Spleen (tissue), 7 donors: ENCODE measurements around the gene LRRC15.

Source experiments
- CTCF ChIP-seq, 11 experiments: fragments of 200-600 bp in 7 of 11; fragments of 450-650 bp in 4 of 11; sonication (generic) in 4 of 11; IDR thresholded peaks in 8 of 11; conservative IDR thresholded peaks in 3 of 11; 1 replicate in 7 of 11; 2 replicates in 4 of 11; pipeline versions ENCODE4 v1.4.0 to v1.8.0; 2016 to 2021; ENCODE audit warnings: antibody characterized with exemption in 11 of 11, inconsistent platforms in 4 of 11, mild to moderate bottlenecking in 1 of 11
- POLR2A ChIP-seq, 3 donors: fragments of 450-650 bp; IDR thresholded peaks; one replicate each; pipeline ENCODE4 v1.5.1; 2017; ENCODE audit warnings: antibody characterized with exemption in 3 of 3, mild to moderate bottlenecking in 1 of 3
- POLR2AphosphoS5 ChIP-seq, 3 donors: sonication (generic); formaldehyde crosslinking; IDR thresholded peaks; one replicate each; pipeline ENCODE4 v1.5.1; 2017; ENCODE audit warnings: antibody characterized with exemption in 3 of 3
- donor health status: DM: no; HTN: no; CAD: no; lungs with moderate emphysema.
- donor health status: DM: no; HTN: no; CAD: no.
- donor health status: DM: no; HTN: no; CAD: no.

- TF ChIP-seq CTCF (IDR thresholded peaks at IDR 0.05 in 8 of 11, conservative IDR thresholded peaks at IDR 0.05 in 3 of 11): no peak
- no peak for TF ChIP-seq POLR2AphosphoS5 (IDR thresholded peaks at IDR 0.05)
- TF ChIP-seq POLR2A (IDR thresholded peaks at IDR 0.05): no peak
These were observed 40.5 kb downstream of the LRRC15 start for GRCh38 chr3:194328942-194329582.
